GM19035 (cell line): ENCODE data around the gene IFIT1.
"Not testable (repeated sequence)": the region's sequence is repeated elsewhere in the genome, so short reads cannot be mapped to it uniquely, and the experiment has no call there.

Source experiments
- ATAC-seq: cut with Tn5 transposase; IDR thresholded peaks from one replicate; pipeline ENCODE4 v1.9.1; 2021; ENCODE audit not compliant: unreplicated experiment

IFIT1 gene

DNA sequence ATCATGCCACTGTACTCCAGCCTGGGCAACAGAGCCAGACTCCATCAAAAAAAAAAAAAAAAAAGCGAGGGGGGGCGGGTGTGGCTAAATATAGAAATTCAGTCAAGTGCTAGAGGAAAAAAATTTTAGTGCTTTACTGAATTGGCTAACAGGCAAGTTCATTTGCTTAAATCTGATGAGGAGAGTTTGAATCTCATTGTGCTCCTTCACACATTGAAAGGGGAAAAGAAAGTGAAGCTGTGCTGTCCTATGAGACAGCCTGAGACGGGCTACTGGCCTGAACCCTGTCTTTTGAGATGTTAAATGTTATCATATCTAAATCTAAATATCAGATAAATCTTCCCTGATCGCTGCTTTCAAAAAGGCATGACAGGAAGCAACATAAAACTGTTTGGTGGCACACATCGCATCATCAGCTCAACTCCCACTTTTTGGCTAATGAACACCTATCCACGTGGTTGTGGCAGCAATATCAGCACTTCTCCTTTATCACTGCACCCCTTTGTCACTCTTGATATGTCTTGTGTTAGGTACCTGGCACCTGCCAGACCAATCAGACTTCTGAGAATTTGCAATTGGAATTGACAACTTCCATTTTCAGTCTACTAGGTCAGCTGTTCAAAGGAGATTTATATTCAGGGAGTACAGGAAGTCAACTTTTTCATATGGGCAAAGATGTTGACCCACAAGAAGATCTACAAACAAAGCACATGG lies 28.5 kb upstream of the IFIT1 start:
- ATAC-seq, result peak; percentile 33

DNA sequence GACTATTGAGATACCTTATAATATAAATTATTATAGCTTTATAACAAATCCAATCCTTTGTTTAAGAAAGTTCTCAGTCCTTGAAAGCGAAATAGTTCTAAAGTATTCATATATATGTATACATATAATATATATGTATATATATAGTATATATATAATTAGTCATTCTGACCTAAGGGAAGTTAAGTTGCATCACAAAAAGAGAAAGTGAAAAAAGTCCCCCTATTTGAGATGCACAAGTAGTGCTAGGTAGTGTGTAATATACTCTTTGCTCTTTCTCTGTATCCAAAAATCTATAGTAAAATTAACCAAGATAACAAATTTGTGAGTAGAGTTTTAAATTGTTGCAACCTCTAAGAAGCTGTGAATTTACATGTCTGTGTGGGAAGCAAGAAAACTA lies 27.9 kb upstream of the IFIT1 start:
- ATAC-seq, result peak; percentile 39

DNA sequence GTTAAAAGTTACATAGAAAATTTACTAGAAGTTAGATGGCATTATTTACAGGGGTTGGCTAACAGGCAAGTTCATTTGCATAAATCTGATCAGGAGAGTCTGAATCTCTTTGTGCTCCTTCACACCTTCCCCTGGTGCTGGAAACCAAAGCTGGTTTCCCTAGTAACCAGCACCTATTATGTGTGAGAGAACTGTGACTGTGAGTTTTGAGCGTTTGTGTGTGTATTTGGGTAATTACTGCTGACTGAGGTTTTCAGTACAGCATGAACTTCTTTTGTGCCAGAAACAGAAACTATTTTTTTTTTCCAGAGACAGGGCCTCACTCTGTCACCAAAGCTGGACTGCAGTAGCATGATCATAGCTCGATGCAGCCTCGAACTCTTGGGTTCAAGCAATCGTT lies 24.9 kb upstream of the IFIT1 start:
- peak; percentile 76 for ATAC-seq

DNA sequence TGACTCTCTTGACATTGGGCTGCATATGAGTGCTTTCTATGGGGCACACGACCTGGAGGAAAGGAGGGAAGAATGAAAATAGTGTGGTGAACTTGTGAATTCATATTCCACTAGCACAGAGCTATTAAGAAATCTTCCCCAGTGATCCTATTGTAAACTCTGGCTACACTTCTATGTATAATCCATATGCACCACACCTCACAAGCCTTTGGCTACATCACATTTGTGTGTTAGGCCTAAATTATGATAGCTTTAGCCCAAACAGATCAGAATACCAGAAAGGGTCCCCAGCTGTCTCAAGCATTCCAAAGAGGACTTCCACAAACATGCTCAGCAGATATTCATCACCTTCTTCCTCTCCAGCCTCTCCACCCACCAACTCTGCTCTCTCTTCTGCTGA lies 24.3 kb upstream of the IFIT1 start:
- ATAC-seq, result no peak

DNA sequence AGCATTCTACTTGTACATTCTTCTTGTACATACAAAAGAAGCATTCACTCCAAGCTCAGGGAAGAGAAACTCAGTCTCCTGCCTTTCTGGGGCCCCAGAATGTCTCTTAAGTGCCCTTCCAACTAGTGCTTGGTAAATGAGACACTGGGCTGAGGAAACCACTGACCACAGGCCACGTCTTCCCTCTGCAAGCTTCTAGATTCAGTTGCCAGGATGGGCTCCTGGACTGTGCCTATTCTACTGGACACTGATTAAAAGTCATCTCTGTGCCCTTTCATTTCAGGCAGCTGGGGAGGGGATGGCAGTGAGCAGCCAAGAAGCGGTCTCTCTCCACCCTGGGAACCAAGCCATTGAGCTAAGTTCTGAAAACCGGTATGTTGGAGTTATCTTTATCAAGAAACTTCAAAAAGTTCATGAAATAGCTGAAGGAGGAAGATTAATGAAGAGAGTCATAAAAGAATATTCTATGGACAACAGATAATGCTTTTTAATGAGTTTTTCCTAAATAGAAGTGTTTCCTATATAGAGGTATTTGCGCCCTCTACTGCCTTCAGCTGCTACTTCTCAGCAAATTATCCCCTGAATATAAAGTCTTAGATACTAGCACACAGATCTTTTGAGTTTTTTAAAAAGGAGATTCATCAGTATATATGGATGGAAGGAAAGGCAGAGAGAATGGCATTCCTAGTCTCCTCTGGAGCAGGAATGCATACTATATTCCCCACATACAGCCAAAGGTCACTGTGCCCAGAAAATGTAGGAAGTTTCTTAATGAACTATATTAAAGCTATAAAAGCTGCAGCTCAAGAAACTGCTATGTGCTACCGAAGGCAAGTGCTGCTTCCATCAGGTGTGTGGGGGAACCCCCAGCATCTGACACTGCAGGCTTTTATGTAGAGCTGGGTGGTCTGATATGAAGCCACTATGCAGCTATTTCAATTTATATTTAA lies 23.0 kb upstream of the IFIT1 start:
- ATAC-seq, result no peak

DNA sequence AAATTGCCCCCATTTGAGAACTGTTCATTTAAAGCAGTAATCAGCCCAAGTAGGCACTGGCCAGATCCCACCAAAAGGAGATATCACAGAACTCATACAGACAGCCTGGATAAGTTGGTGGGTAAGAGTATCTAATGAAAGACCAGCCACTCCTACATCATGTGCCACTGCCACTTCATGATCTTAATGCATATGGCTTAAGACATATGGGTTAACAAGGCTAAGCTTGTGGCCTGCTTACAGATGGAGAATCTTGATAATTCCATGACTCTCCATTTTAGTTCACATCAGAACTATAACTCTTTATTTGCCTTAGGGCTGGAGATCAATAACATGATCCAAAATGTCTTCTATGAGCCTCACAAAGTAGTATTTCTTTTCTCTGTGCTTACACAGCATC lies 21.3 kb upstream of the IFIT1 start:
- ATAC-seq, result no peak

DNA sequence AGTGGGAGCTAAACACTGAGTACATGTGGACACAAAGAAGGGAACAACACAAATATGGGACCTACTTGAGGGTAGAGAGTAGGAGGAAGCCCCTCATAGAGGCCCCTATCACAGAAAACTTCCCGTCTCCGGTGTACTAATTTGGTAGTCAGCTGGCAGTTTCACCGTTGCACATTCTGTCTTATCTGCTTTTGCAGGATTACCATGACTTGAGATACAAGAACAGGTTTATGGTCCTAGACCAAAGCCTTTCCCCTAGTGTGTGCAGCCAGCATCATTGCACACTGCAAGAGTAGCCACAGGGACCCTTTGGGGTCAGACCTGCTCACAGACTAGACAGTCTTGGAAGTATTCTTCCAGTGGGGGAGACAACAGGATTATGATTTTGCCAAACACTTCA lies 20.4 kb upstream of the IFIT1 start:
- no peak for ATAC-seq

DNA sequence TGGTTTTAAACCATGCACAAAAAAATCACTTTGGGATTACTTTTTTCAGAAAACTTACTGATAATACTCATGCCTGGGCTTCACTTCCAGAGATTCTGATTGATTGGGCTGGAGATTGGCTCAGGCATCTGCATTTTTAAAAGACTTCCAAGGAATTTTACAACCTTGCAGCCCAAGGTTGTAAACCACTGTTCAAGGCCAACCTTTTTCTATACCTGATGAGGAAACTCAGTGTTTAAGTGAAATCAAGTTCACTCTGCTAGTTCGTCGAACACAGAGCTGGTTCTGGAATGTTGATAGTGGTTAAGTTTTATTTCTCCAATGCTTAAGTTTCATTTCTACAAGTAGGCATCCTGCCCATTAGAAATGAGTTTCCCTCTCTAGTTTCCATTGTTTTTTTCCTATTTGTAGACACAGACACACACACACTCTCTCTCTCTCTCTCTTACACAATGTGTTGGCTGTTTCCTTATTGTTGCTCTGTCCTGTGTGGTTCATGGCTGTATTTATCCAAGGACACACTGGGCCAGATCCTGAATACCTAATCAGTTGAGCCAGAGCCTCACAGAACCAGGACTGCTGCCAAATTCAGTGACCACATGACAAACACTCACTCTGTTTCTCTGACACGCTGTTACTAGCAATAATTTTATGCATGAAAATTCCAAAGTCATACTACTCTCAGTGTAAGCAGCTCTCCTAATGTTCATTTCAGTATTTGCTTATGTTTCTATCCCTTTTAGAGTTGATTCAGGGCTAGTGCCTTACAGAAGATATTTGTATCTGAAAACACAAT lies 18.3 kb upstream of the IFIT1 start:
- ATAC-seq, result no peak

DNA sequence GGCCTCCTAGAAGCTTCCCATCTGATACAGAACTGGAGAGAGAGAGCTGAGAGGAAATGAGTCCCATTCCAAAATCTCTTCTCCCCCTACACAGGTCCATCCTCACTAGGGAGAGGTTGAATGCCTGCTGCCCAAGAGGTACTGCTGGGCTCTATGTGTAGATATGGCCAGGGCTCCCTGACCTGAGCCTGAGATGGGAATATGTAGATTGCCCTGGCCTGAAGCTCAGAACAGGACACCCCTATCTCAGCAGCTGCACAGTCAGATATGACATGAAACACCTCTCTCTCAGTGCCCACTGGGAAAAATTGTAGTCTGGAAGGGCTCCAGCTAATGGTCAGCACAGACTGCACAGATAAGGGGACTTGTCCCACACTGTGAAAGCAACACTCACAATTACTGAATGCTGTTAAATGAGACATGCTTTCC lies 17.7 kb upstream of the IFIT1 start:
- no peak for ATAC-seq

DNA sequence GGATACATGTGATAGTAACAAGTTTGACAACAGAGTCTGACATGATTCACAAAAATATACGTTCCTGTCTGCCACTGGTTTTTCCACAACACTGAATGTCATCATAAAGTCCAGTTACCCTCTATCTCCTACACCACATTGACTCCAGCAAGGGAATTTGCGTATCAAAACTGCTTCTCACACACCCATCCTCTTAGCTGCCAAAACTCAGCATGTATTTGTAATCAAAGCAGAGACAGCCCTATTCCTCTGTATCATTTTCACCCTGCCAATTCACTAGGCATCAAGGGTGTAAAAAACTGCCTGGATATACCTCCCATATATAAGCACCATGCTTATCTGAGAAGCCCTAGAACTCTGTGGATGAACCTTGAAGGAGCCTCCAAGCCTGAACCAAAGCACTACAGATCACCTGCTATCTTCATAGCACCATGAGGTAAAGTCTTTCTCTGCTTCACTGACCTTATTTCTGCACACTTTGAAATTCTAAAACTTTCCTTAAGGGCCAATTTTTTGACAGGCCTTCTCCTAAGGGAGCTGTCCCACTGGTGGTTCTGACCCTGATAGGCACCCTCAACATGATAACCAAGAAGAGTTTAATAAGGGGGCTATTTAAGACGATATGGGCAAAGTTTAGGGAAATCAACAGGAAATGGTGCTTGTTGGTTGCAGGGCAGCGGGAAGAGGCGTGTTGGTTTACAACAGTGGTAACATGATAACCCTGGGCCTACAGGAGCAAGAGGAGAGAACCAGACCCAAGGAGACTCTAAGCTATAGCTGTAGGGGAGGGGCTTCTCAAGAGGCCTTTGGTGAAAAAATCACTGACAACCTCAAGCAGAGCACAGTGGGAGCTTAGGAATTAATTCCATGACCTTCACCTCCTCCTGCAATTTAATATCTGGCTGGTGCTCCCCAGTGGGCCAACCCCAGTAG lies 14.5 kb upstream of the IFIT1 start, which contains the start of gene IFIT1B:
TSS of gene IFIT1B (plus strand) at position 352 of the 933 bp plus-strand sequence. CDS start at position 432, 80 bp downstream.
- ATAC-seq, result no peak

DNA sequence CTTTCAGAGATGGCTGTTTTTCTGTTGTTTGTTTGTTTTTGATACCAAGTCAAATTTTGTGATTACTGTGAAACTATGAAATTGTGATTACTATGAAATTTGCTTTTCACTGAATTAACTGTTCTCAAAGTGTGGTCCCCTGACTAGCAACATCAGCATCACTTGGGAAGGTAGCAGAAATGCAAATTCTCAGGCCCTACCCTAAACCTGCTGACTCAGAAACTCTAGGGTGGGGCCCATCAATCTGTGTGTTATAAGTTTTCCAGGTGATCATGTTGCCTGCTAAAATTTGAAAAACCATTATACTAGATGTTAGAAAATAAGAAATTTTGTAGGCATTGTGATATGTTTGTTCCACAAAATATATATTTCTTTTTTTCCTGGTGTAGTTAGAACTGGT lies 13.3 kb upstream of the IFIT1 start:
- ATAC-seq, result no peak

DNA sequence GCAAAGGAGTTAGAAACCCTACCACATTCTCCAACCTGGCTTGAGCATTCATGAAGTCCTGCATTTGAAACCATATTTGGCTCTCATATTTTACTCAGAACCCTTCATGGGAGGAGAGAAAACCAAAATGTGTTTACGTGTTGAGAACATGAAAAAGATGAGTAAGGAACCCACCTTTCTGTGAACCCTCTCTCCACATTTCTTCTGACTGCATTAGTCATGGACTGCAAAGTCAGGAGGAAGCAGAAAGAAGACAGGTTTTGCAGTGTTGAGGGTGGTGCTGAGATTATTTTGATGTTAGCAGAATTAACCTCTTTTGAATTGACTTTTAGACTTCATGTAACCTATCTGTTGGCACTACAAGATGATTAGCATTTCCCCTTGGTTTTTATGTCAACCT lies 9.7 kb upstream of the IFIT1 start:
- no peak for ATAC-seq

DNA sequence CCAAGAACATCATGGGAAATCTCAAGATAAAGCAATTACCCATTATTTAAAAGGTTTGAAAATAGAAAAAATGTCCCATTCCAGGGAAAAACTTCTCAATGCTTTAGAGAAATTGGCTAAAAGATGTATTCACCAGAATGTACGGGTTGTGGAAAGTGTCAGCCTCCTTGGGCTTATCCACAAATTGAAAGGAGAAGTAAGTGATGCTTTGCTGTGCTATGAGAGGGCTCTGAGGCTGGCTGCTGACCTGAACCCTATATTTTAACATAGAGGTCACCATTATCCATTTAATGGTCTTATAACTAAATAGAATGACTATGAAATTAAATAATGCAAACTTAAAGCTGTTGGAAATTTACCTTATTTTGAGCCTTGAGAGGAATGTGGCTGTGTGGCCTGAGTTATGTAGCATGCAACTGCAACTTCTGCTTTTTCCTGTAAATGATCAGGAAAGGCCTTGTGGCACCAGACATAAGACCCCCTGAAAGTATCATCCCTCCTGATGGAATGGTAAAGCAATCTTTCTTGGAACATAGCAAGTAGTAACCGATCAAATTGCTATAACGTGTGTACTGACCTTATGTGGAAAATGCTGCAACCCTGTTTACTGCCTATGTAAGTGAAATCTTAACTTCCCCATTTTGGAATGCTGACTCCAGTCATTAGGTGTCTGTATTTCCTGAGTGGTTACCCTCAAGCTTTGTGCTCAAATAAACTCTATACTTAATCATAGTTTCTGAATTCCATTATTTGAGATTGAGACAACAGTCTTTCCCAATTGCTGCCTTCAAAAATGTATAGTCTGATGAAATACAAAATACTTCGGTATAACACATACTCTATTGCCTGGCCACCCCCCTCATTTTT lies 7.7 kb upstream of the IFIT1 start:
- ATAC-seq, result no peak

DNA sequence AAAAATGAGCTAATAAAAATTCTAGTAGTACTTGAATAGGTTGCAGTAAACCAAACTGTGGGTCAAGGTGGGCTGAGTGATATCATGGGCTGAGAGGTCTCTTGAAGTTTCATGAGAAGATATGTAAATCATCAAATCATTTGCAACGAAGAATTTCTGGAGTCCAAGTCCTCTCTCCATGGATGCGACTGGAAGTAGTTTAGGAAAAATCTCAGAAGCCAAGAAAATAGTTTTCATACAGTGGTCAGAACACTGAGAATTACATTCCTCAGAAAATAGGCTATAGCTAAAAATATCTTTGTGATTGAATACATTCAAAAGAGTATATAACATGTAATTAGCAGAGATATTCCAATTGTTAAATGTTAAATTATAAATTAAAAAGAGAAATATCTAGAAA lies 3.6 kb upstream of the IFIT1 start:
- no peak for ATAC-seq

DNA sequence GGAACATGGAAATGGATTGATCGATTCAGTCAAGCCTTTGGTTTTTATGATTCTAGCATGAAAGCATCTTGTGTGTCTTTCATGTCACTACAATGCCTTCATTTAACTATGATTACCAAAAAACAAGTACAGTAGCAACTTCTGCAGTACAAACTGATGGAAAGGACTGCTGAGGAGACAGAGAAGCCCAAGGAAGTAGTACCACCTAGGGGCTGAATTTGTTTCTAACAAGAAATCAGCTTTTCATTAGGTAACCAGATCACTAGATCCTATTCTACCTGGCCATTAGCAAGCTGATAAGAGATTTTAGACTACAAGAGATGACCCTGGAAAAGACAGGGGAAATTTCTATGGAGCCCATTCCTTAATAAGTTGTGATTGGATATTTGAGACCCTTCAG lies 3.2 kb upstream of the IFIT1 start:
- no peak for ATAC-seq

DNA sequence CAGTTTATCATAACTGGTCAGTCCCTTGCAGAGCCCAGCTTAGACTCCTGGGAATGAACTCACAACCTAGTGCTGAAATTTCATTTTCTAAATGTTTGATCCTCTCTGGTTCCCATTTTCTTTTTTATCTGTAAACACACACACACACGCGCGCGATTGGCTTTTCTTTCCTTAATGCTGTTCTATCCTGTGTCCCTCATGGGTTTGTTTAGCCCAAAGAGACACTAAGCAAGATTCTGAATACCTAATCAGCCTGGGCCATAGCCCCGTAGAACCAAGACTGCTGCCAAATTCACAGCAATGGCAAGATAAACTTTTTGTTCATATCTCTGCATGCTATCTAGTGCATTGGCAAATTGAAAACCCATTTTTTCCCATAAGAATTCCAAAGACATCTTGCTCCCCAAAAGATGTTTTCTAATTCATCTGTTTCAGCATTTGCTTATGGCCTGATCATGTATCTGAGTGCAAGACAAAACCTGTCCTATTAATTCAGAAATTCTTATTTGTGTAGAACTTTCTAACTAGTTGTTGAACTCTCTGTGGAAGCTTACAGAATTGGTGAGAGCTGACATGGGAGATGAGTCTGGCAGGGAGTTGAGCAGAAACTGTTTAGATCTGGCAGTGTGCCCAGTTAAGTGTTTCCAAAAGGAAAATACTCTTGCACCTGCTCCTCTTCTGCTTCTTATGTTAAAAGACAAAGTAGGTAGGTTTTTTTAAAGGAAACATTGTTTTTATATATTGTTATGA lies 1.8 kb upstream of the IFIT1 start:
- no peak for ATAC-seq

DNA sequence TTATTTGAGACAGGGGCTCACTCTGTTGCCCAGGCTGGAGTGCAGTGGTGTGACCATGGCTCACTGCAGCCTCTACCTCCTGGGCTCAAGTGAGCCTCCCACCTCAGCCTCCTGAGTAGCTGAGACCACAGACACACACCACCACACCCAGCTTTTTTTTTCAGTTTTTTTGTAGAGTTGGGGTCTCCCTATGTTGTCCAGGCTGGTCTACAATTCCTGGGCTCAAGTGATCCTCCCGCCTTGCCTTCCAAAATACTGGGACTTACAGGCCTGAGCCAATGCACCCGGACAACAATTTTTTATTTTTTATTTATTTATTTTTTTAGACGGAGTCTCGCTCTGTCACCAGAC lies 1.2 kb upstream of the IFIT1 start:
- not testable (repeated sequence) for ATAC-seq

DNA sequence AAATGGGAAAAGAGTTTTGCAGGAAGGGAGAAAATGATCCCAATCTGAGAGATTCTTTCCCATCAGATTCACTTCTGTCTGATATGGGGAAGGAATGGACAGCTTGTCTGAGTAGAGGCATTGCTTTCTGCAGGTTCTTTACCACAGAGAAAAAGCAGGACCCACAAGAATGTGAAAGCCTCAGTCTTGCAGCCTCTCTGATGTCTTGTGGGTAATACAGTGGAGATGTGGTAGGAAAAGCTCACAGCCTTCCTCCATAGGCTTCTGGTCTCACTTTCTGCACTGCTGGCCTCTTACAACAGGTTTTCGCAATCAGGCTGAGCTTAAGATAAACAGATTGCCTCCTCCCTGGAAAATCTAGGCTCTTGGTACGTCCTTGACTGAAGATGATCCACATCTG lies 551 bp downstream of the IFIT1 start:
- ATAC-seq, result peak; percentile 24

DNA sequence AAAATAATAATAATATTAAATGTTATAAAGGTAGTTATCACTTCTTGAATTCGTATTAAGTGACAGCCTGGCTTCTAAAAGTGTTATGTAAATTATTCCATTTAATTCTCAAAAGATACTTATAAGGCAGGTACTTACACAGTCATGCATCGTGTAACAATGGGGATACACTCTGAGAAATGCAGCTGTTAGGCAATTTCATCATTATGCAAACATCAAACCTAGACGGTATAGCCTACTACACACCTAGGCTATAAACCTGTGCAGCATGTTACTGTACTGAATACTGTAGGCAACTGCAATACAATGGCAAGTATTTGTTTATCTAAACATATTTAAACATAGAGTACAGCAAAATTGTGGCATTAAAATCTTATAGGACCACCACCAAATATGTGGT lies 1.5 kb downstream of the IFIT1 start:
- ATAC-seq, result no peak
